Pancreas (tissue), 10 donors: ENCODE data around the gene MIB1. TPM values are rescaled to one million over a fixed set of nuclear protein-coding genes. Genes with fewer than 3 reads are reported as not detected.

Experiments used
- ATAC-seq, 4 donors: fragments of 200-7000 bp; cut with Tn5 transposase; one replicate each; pipeline versions ENCODE4 v1.8.0 to v1.9.1; 2020; ENCODE audit warnings: mild to moderate bottlenecking in 4 of 4, moderate library complexity in 4 of 4
- DNase-seq, 6 donors: peaks; one replicate each; pipeline ENCODE4 v3.0.0-alpha.2; 2020
- FAIRE-seq: peaks from 2 replicates; lab custom pipeline; 2012; peaks lifted over from hg19 to GRCh38; lab: Jason Lieb, UNC
- H3K27ac ChIP-seq, 4 donors: fragments of 200-600 bp; sonication (generic); 1 replicate in 3 of 4; 2 replicates in 1 of 4; pipeline versions ENCODE4 v1.5.0 to v1.8.0; 2020
- H3K27me3 ChIP-seq, 4 donors: fragments of 200-600 bp; one replicate each; pipeline ENCODE4 v1.8.0; 2021
- H3K36me3 ChIP-seq, 3 donors: fragments of 200-600 bp; sonication (generic) in 1 of 3; one replicate each; pipeline versions ENCODE4 v1.5.0 to v1.8.0; 2020 to 2021
- H3K4me1 ChIP-seq, 3 donors: fragments of 200-600 bp; one replicate each; pipeline ENCODE4 v1.8.0; 2021
- H3K4me3 ChIP-seq, 4 donors: fragments of 200-600 bp; sonication (generic) in 2 of 4; one replicate each; pipeline versions ENCODE4 v1.5.0 to v1.8.0; 2020 to 2021
- H3K9me3 ChIP-seq, 4 donors: fragments of 200-600 bp; one replicate each; pipeline ENCODE4 v1.8.0; 2021
- CTCF ChIP-seq, 4 donors: fragments of 200-600 bp; sonication (generic) in 3 of 4; IDR thresholded peaks; one replicate each; pipeline versions ENCODE4 v1.5.0 to v1.8.0; 2021; ENCODE audit warnings: antibody characterized with exemption in 4 of 4
- WGBS, 2 donors: extraction: QIAGEN DNeasy Blood & Tissue Kit; methylation state at CpG; one replicate each; pipeline ENCODE4 v1.1.7; 2013; 5-methylcytosine and 5-hydroxymethylcytosine counted together
- intact Hi-C, 3 donors: fragments of 100-400 bp; cut with DNase I; formaldehyde crosslinking; loops; one replicate each; pipeline versions ENCODE4 v1.11.1 to v1.14.2; 2022
- polyA plus RNA-seq, 2 donors: library from polyadenylated mRNA; stranded (reverse); fragments of 200-250 nt; gene quantifications; one replicate each; pipeline ENCODE4 v1.2.3, GENCODE V29; 2013
- total RNA-seq, 6 donors: library from RNA; stranded (reverse); fragmentation: NEBNext Ultra II Directional in 4 of 6; extraction: Animal tissue kit (Norgen Biotek cat#: 25700) in 4 of 6; gene quantifications; one replicate each; pipeline versions ENCODE4 v1.2.1 to v1.2.4, GENCODE V29; 2021 to 2023
- donor health status: healthy with polysubstance abuse.
- donor health status: DM: no; HTN: no; CAD: no; lungs with moderate emphysema.
- donor health status: DM: no; HTN: no; CAD: no.
- donor health status: control.
- donor health status: control.
- donor health status: Bipolar disorder and iron deficiency.
- donor health status: DM: yes; HTN: yes; CAD: no.
- donor health status: DM: no; HTN: no; CAD: no.
- donor health status: DM: no; HTN: no; CAD: no.
- donor health status: DM: yes; HTN: yes; CAD: no.

Gene MIB1
- total and polyA plus RNA-seq, 8 donors, result 2.9 to 23.9 (median 17.9) TPM

GRCh38 chr18:21798126-21798525 is 57.5 kb downstream of the MIB1 start:
- intact Hi-C loops, result no loop called here
- ATAC-seq (no peak), DNase-seq (no peak), FAIRE-seq (no peak)
- no peak for TF ChIP-seq CTCF (IDR thresholded peaks at IDR 0.05)
- Histone ChIP-seq H3K4me3 (no peak overlapping the region), H3K4me1 (no peaks in the 10 kb centered on the region), H3K27me3 (no peaks in the 10 kb centered on the region), H3K27ac (no peak overlapping the region), H3K9me3 (no peaks in the 10 kb centered on the region), H3K36me3 (no peaks in the 10 kb centered on the region)

- no peak overlapping the region for H3K4me3 ChIP-seq
- intact Hi-C loops, result no loop called here
- no peak for TF ChIP-seq CTCF (IDR thresholded peaks at IDR 0.05)
- ATAC-seq (no peak), FAIRE-seq (no peak), DNase-seq (no peak)
- H3K4me1 ChIP-seq, result no peaks in the 10 kb centered on the region
- no peaks in the 10 kb centered on the region for H3K36me3 ChIP-seq
- no peak overlapping the region for H3K27ac ChIP-seq
- no peaks in the 10 kb centered on the region for H3K27me3 ChIP-seq
- H3K9me3 ChIP-seq, result no peaks in the 10 kb centered on the region
These were observed 59.1 kb downstream of the MIB1 start for GRCh38 chr18:21799721-21800120.

- Histone ChIP-seq H3K9me3 (no peaks in the 10 kb centered on the region), H3K27ac (no peak overlapping the region), H3K36me3 (peaks cover 0 to 3% (median 0%) of the 10 kb centered on the region in 3 donors), H3K4me3 (no peak overlapping the region), H3K27me3 (no peaks in the 10 kb centered on the region), H3K4me1 (no peaks in the 10 kb centered on the region)
- DNase-seq (no peak), ATAC-seq (no peak), FAIRE-seq (no peak)
- 59 to 72% methylated on average over 3 of the region's 3 CpGs for WGBS, 2 donors
- no peak for TF ChIP-seq CTCF (IDR thresholded peaks at IDR 0.05)
- intact Hi-C loops, result no loop called here
These were observed 62.9 kb downstream of the MIB1 start for GRCh38 chr18:21803495-21803894.

GRCh38 chr18:21805771-21806366 is 65.3 kb downstream of the MIB1 start:
- no peak for FAIRE-seq

More at GRCh38 chr18:21805771-21806366, 65.3 kb downstream of the MIB1 start:
- H3K27ac ChIP-seq, result no peak overlapping the region
- intact Hi-C loops, result no loop called here
- peaks cover 0 to 13% (median 0%) of the 10 kb centered on the region in 3 donors for H3K36me3 ChIP-seq
- WGBS, 2 donors, result 94 to 96% methylated on average over 9 of the region's 9 CpGs
- H3K4me3 ChIP-seq, result no peak overlapping the region
- ATAC-seq (no peak), DNase-seq (no peak)
- no peak for TF ChIP-seq CTCF (IDR thresholded peaks at IDR 0.05)
- no peaks in the 10 kb centered on the region for H3K4me1 ChIP-seq
- H3K27me3 ChIP-seq, result no peaks in the 10 kb centered on the region
- no peaks in the 10 kb centered on the region for H3K9me3 ChIP-seq
